Measurements from ENCODE around the gene BLOC1S6.
A peak's percentile ranks its signal among the peaks of the same experiment; 100 is the strongest.
"Not testable (repeated sequence)": the region's sequence is repeated elsewhere in the genome, so short reads cannot be mapped to it uniquely, and the experiment has no call there.

BLOC1S6 gene

DNA sequence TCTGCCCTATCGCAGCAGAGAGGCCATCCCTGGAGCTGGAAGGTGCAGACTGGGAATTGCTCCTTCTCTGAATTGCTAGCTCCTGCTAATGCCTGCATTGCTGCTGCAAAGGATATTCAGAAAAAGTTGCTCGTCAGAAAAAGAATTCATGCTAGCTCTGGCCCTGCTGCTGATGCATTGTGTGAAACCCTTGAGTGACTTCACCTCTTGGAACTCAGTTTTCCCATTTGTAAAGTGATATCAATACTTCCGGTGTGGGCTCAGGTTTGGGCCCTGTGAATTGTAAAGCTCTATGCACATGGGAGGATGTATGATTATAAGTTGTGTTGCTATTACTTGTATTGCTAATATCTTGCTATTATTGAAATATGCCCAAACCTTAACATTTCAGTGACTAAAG lies 59.0 kb downstream of the BLOC1S6 start:
- Histone ChIP-seq H3K27ac (no peak overlapping the region), H3K79me2 (ENCODE audit: insufficient read depth, low read depth) (peaks cover 32% of the 10 kb centered on the region; the same call in 1 of the 2 replicates), H4K20me1 (ENCODE audit: insufficient read depth) (no peaks in the 10 kb centered on the region), H3K4me1 (ENCODE audit: low read depth, poor library complexity, severe bottlenecking) (peaks cover 43% of the 10 kb centered on the region), H3K4me2 (no peak overlapping the region), H3K4me3 (IDR thresholded peaks at IDR 0.05; ENCODE audit: insufficient read depth, low read depth, low read length) (no peak overlapping the region), H2AFZ (ENCODE audit: low read depth) (no peak overlapping the region), H3K36me3 (ENCODE audit: insufficient read depth) (no peaks in the 10 kb centered on the region), H3K27me3 (ENCODE audit: insufficient read depth, low read depth) (no peaks in the 10 kb centered on the region), H3K9ac (no peak overlapping the region)
- TF ChIP-seq, protein P1, sequence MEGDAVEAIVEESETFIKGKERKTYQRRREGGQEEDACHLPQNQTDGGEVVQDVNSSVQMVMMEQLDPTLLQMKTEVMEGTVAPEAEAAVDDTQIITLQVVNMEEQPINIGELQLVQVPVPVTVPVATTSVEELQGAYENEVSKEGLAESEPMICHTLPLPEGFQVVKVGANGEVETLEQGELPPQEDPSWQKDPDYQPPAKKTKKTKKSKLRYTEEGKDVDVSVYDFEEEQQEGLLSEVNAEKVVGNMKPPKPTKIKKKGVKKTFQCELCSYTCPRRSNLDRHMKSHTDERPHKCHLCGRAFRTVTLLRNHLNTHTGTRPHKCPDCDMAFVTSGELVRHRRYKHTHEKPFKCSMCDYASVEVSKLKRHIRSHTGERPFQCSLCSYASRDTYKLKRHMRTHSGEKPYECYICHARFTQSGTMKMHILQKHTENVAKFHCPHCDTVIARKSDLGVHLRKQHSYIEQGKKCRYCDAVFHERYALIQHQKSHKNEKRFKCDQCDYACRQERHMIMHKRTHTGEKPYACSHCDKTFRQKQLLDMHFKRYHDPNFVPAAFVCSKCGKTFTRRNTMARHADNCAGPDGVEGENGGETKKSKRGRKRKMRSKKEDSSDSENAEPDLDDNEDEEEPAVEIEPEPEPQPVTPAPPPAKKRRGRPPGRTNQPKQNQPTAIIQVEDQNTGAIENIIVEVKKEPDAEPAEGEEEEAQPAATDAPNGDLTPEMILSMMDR (conservative IDR thresholded peaks at IDR 0.05; ENCODE audit: low read depth, low read length): no peak

DNA sequence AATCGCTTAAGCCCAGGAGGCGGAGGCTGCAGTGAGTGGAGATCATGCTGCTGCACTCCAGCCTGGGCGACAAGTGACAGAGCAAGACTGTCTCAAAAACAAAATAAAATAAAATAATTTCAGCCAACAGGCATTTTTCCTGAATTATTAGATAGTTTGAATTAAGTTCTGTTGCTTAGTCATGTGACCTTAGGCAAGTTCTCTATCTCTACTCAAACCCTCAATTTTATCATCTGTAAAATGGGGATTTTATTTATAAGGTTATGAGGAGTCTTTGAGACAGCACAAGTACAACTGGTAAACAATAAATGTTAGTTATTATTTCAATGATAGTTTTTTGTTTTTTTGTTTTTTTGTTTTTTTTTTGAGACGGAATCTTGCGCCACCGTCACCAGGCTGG lies 60.6 kb downstream of the BLOC1S6 start:
- Histone ChIP-seq H3K36me3 (ENCODE audit: insufficient read depth) (no peaks in the 10 kb centered on the region), H3K4me3 (IDR thresholded peaks at IDR 0.05; ENCODE audit: insufficient read depth, low read depth, low read length) (no peak overlapping the region), H2AFZ (ENCODE audit: low read depth) (no peak overlapping the region), H3K4me1 (ENCODE audit: low read depth, poor library complexity, severe bottlenecking) (peaks cover 39% of the 10 kb centered on the region), H3K27ac (no peak overlapping the region), H3K27me3 (ENCODE audit: insufficient read depth, low read depth) (no peaks in the 10 kb centered on the region), H4K20me1 (ENCODE audit: insufficient read depth) (no peaks in the 10 kb centered on the region), H3K9ac (no peak overlapping the region), H3K4me2 (peak overlapping the region; percentile 44; the same call in 1 of the 2 replicates), H3K79me2 (ENCODE audit: insufficient read depth, low read depth) (peaks cover 32% of the 10 kb centered on the region; the same call in 1 of the 2 replicates)
- TF ChIP-seq, protein P1 (conservative IDR thresholded peaks at IDR 0.05; ENCODE audit: low read depth, low read length): no peak

DNA sequence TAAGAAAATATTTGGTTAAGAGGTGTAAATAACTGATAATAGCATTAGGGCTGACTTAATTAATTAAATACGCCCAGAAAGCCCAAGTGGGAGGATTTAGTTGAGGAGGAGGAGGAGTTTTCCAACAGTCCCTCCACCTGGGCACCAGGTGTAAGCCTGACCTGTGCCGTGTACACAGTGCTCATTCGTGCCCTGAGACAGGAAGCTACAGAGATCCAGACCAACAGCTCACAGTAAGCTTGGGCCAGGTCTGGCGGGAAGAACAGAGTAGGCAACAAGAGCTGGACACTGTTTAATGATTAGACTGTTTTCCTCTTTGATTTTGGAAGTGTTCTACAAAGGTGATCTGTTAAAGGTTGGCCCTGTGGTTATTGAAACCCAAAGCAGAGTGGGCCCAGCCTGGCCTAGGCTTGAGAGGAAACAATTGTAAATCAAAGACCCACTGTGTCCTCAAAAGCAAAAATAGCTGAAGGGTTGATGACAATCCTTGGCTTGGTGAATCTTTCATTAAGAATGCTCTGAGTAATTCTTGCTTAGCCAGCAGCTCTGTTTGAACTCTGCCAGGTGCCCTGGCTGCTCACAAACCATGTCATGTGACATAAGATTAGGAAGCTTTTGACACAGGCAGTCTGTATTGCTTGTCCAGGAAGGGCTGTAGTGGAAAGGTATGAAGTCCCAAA lies 61.5 kb downstream of the BLOC1S6 start:
- Histone ChIP-seq H3K79me2 (ENCODE audit: insufficient read depth, low read depth) (peaks cover 32% of the 10 kb centered on the region; the same call in 1 of the 2 replicates), H4K20me1 (ENCODE audit: insufficient read depth) (no peaks in the 10 kb centered on the region), H3K36me3 (ENCODE audit: insufficient read depth) (no peaks in the 10 kb centered on the region), H3K4me1 (ENCODE audit: low read depth, poor library complexity, severe bottlenecking) (peaks cover 39% of the 10 kb centered on the region), H3K4me2 (peak overlapping the region; percentile 44; the same call in 1 of the 2 replicates), H3K9ac (no peak overlapping the region), H3K27ac (peak overlapping the region; percentile 58), H2AFZ (ENCODE audit: low read depth) (peak overlapping the region; percentile 20; the same call in 1 of the 2 replicates), H3K4me3 (IDR thresholded peaks at IDR 0.05; ENCODE audit: insufficient read depth, low read depth, low read length) (no peak overlapping the region), H3K27me3 (ENCODE audit: insufficient read depth, low read depth) (no peaks in the 10 kb centered on the region)
- TF ChIP-seq, protein P1 (conservative IDR thresholded peaks at IDR 0.05; ENCODE audit: low read depth, low read length): no peak

DNA sequence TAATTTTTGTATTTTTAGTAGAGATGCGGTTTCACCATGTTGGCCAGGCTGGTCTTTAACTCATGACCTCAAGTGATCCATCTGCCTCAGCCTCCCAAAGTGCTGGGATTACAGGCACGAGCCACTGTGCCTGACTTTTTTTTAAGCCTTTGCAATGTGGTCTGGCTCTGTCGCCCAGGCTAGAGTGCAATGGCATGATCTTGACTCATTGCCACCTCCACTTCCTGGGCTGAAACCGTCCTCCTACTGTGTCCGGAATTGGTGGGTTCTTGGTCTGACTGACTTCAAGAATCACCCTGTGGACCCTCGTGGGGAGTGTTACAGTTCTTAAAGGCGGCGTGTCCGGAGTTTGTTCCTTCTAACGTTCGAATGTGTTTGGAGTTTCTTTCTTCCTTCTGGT lies 62.8 kb downstream of the BLOC1S6 start:
- not testable (repeated sequence) for H4K20me1 ChIP-seq (ENCODE audit: insufficient read depth); H2AFZ ChIP-seq (ENCODE audit: low read depth); H3K9ac ChIP-seq; H3K36me3 ChIP-seq (ENCODE audit: insufficient read depth); H3K4me2 ChIP-seq; H3K27ac ChIP-seq; H3K27me3 ChIP-seq (ENCODE audit: insufficient read depth, low read depth); H3K4me3 ChIP-seq (IDR thresholded peaks at IDR 0.05; ENCODE audit: insufficient read depth, low read depth, low read length)
- peaks cover 35% of the 10 kb centered on the region for H3K4me1 ChIP-seq (ENCODE audit: low read depth, poor library complexity, severe bottlenecking)
- peaks cover 28% of the 10 kb centered on the region; the same call in 1 of the 2 replicates for H3K79me2 ChIP-seq (ENCODE audit: insufficient read depth, low read depth)

DNA sequence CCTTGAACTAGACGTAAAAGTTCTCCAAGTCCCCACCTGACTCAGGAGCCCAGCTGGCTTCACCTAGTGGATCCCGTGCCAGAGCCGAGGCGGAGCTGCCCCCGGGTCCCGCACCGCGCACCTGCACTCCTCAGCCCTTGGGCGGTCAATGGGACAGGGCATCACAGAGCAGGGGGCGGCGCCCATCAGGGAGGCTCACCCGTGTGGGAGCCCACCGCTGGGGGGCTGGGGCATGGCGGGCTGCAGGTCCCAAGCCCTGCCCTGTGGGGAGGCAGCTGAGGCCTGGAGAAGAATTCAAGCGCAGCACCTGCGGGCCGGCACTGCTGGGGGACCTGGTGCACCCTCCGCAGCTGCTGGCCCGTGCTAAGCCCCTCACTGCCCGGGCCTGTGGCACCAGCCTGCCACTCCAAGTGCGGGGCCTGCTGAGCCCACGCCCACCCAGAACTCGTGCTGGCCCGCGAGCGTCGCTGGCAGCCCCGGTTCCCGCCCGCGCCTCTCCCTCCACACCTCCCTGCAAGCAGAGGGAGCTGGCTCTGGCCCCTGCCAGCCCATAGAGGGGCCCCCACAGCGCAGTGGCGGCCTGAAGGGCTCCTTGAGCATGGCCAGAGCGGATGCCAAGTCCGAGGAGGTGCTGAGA lies 63.8 kb downstream of the BLOC1S6 start:
- no peaks in the 10 kb centered on the region for H4K20me1 ChIP-seq (ENCODE audit: insufficient read depth)
- no peaks in the 10 kb centered on the region for H3K27me3 ChIP-seq (ENCODE audit: insufficient read depth, low read depth)
- H3K27ac ChIP-seq: no peak overlapping the region
- no peak overlapping the region for H3K4me3 ChIP-seq (IDR thresholded peaks at IDR 0.05; ENCODE audit: insufficient read depth, low read depth, low read length)
- peaks cover 22% of the 10 kb centered on the region; the same call in 1 of the 2 replicates for H3K79me2 ChIP-seq (ENCODE audit: insufficient read depth, low read depth)
- H3K4me2 ChIP-seq: no peak overlapping the region
- peaks cover 27% of the 10 kb centered on the region for H3K4me1 ChIP-seq (ENCODE audit: low read depth, poor library complexity, severe bottlenecking)
- no peaks in the 10 kb centered on the region for H3K36me3 ChIP-seq (ENCODE audit: insufficient read depth)
- no peak overlapping the region for H2AFZ ChIP-seq (ENCODE audit: low read depth)
- no peak overlapping the region for H3K9ac ChIP-seq
- TF ChIP-seq, protein P1 (conservative IDR thresholded peaks at IDR 0.05; ENCODE audit: low read depth, low read length): no peak

Data from KMS-11 (cell line).